Measurements from ENCODE around the gene SMYD3.

GRCh38 chr1:246425139-246425794 is 81.8 kb downstream of the SMYD3 start:
- TF ChIP-seq POLR2A (IDR thresholded peaks at IDR 0.05) = no peak
- TF ChIP-seq, protein P1, sequence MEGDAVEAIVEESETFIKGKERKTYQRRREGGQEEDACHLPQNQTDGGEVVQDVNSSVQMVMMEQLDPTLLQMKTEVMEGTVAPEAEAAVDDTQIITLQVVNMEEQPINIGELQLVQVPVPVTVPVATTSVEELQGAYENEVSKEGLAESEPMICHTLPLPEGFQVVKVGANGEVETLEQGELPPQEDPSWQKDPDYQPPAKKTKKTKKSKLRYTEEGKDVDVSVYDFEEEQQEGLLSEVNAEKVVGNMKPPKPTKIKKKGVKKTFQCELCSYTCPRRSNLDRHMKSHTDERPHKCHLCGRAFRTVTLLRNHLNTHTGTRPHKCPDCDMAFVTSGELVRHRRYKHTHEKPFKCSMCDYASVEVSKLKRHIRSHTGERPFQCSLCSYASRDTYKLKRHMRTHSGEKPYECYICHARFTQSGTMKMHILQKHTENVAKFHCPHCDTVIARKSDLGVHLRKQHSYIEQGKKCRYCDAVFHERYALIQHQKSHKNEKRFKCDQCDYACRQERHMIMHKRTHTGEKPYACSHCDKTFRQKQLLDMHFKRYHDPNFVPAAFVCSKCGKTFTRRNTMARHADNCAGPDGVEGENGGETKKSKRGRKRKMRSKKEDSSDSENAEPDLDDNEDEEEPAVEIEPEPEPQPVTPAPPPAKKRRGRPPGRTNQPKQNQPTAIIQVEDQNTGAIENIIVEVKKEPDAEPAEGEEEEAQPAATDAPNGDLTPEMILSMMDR (IDR thresholded peaks at IDR 0.05) = no peak
